Ascending aorta (tissue), 2 donors: ENCODE results near the gene DDX25. TPM values are rescaled to one million over a fixed set of nuclear protein-coding genes. Genes with fewer than 3 reads are reported as not detected.

Source experiments
- DNase-seq, 2 donors: peaks; one replicate each; pipeline ENCODE4 v3.0.0-alpha.2; 2019; ENCODE audit warnings: low spot score in 2 of 2
- H3K27ac ChIP-seq, 2 donors: fragments of 200-600 bp; sonication (generic); one replicate each; pipeline ENCODE4 v1.5.1; 2016 to 2017; ENCODE audit warnings: mild to moderate bottlenecking in 1 of 2
- H3K27me3 ChIP-seq: fragments of 200-600 bp; sonication (generic); one replicate; pipeline ENCODE4 v1.5.1; 2017
- H3K36me3 ChIP-seq, 2 donors: fragments of 200-600 bp; sonication (generic); one replicate each; pipeline ENCODE4 v1.5.1; 2016
- H3K4me1 ChIP-seq, 2 donors: fragments of 200-600 bp; sonication (generic); one replicate each; pipeline ENCODE4 v1.5.1; 2016 to 2017; ENCODE audit warnings: mild to moderate bottlenecking in 1 of 2
- H3K4me3 ChIP-seq, 2 donors: fragments of 200-600 bp; sonication (generic); one replicate each; pipeline ENCODE4 v1.5.1; 2016 to 2017; ENCODE audit warnings: mild to moderate bottlenecking in 1 of 2
- H3K9me3 ChIP-seq, 2 donors: fragments of 200-600 bp; sonication (generic); one replicate each; pipeline ENCODE4 v1.5.1; 2016
- intact Hi-C: fragments of 100-400 bp; cut with DNase I; formaldehyde crosslinking; loops from one replicate; pipeline ENCODE4 v1.15.1; 2023
- total RNA-seq: library from RNA; depleted of rRNA; stranded (reverse); fragments of >200 nt; gene quantifications from one replicate; pipeline ENCODE4 v1.1.0, GENCODE V29; 2016
- TF ChIP-seq, protein P1 (sequence below), 3 experiments: fragments of 200-600 bp in 2 of 3; fragments of 450-650 bp in 1 of 3; sonication (generic) in 2 of 3; IDR thresholded peaks; one replicate each; pipeline ENCODE4 v1.5.1; 2016 to 2019; ENCODE audit warnings: antibody characterized with exemption in 3 of 3, mild to moderate bottlenecking in 1 of 3, moderate library complexity in 1 of 3

DDX25 gene
- total RNA-seq, 1 donor from 2014 or later = not detected

DNA sequence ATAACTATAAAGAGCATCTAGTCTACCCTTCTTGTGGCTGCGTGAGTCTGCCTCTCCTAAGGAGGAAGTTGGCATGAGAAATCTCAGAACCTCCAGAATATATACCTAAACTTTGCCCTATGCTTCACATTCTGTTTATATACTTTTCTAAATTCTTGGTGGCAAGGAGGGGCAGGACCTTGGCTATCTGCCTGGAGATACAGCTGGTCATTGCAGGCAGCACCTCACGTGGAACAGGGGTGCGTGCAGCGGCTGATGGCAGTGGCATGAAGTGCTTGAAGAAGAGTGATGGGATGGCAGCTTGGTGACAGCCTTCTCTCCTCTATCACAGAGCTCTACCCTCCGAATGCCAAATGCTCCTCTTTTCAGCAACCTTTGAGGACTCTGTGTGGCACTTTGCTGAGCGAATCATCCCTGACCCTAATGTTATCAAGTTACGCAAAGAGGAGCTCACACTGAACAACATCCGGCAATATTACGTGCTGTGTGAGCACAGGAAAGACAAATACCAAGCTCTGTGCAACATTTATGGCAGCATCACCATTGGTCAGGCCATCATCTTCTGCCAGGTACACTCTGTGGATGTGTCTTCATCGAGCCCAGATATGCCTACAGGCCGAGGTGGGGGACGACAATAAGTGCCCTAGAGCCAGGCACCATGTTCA, 12.5 kb downstream of the DDX25 start:
- H3K27ac ChIP-seq = no peak overlapping the region
- no peaks in the 10 kb centered on the region for H3K4me1 ChIP-seq
- DNase-seq = no peak
- TF ChIP-seq, protein P1, sequence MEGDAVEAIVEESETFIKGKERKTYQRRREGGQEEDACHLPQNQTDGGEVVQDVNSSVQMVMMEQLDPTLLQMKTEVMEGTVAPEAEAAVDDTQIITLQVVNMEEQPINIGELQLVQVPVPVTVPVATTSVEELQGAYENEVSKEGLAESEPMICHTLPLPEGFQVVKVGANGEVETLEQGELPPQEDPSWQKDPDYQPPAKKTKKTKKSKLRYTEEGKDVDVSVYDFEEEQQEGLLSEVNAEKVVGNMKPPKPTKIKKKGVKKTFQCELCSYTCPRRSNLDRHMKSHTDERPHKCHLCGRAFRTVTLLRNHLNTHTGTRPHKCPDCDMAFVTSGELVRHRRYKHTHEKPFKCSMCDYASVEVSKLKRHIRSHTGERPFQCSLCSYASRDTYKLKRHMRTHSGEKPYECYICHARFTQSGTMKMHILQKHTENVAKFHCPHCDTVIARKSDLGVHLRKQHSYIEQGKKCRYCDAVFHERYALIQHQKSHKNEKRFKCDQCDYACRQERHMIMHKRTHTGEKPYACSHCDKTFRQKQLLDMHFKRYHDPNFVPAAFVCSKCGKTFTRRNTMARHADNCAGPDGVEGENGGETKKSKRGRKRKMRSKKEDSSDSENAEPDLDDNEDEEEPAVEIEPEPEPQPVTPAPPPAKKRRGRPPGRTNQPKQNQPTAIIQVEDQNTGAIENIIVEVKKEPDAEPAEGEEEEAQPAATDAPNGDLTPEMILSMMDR (IDR thresholded peaks at IDR 0.05) = no peak
- H3K9me3 ChIP-seq = no peaks in the 10 kb centered on the region
- H3K4me3 ChIP-seq = no peak overlapping the region
- H3K27me3 ChIP-seq = no peaks in the 10 kb centered on the region
- intact Hi-C loops = no loop called here
- no peaks in the 10 kb centered on the region for H3K36me3 ChIP-seq

DNA sequence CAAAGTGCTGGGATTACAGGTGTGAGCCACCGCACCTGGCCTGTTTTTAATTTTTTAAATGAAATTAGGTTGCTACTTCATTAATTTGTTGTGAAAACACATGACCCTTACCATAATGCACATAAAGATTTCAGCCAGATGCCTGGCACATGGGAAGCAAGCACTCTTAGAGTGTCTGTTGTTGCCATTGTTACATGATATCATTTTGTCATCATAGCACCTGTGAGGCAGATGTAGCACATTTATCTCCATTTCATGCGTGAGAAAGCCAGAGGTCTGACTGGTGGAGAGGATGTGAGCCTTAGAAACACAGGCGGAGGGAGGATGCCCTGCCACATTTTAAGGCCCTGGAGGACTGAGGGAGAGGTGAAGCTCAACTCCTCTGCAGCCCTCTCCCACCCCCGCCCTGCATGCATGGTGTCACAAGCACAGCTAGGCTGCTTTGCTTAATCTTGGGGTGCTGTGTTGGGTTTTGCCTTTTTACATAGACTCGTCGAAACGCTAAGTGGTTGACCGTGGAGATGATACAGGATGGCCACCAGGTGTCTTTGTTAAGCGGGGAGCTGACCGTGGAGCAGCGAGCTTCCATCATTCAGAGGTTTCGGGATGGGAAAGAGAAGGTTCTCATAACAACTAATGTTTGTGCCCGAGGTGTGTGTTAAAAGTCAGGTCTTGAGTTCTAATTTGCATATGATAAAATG, 14.0 kb downstream of the DDX25 start:
- Histone ChIP-seq H3K4me1 (no peaks in the 10 kb centered on the region), H3K27ac (no peak overlapping the region), H3K27me3 (no peaks in the 10 kb centered on the region), H3K36me3 (no peaks in the 10 kb centered on the region), H3K9me3 (no peaks in the 10 kb centered on the region), H3K4me3 (no peak overlapping the region)
- intact Hi-C loops = no loop called here
- DNase-seq = no peak
- TF ChIP-seq, protein P1 (IDR thresholded peaks at IDR 0.05) = no peak

DNA sequence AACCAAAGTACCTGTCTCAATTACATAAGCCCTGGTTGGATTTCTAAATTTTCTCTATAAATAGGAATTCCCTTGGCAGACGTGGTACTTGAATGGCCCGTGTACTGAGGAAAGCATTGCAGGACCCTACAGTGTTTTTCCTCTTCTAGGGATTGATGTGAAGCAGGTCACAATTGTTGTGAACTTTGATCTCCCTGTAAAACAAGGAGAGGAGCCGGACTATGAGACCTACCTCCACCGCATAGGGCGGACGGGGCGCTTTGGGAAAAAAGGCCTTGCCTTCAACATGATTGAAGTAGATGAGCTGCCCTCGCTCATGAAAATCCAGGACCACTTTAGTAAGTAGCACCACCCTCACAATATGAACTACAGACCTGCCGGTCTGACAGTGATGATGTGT, 16.7 kb downstream of the DDX25 start:
- TF ChIP-seq, protein P1 (IDR thresholded peaks at IDR 0.05) = no peak
- intact Hi-C loops = no loop called here

DNA sequence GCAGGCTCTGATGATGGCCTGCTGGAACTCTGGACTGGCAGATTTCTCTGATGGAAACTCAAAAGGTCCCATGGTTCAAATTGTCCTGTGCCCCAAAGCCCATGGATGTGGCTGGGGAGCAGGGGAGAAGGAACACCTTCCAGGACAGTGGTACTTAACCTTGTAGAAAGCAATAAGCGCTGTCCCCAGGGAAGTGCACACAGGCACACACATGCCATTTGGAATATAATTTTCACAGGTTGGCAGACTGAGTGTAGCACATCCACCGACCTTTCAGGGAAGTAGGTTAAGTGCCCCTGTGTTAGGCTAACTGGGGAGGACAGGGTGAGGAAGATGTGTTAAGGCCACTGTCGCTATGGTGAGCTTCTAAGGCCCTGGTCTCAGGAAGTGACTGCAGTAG, 17.8 kb downstream of the DDX25 start:
- no peak overlapping the region for H3K27ac ChIP-seq
- no peak for DNase-seq
- no peaks in the 10 kb centered on the region for H3K4me1 ChIP-seq
- H3K9me3 ChIP-seq = no peaks in the 10 kb centered on the region
- H3K36me3 ChIP-seq = no peaks in the 10 kb centered on the region
- intact Hi-C loops = no loop called here
- H3K27me3 ChIP-seq = no peaks in the 10 kb centered on the region
- TF ChIP-seq, protein P1 (IDR thresholded peaks at IDR 0.05) = no peak
- no peak overlapping the region for H3K4me3 ChIP-seq

More for the DNA sequence above, 16.7 kb downstream of the DDX25 start:
- no peak overlapping the region for H3K27ac ChIP-seq
- no peak overlapping the region for H3K4me3 ChIP-seq
- no peak for DNase-seq
- no peaks in the 10 kb centered on the region for H3K9me3 ChIP-seq
- H3K4me1 ChIP-seq = no peaks in the 10 kb centered on the region
- H3K27me3 ChIP-seq = no peaks in the 10 kb centered on the region
- no peaks in the 10 kb centered on the region for H3K36me3 ChIP-seq

DNA sequence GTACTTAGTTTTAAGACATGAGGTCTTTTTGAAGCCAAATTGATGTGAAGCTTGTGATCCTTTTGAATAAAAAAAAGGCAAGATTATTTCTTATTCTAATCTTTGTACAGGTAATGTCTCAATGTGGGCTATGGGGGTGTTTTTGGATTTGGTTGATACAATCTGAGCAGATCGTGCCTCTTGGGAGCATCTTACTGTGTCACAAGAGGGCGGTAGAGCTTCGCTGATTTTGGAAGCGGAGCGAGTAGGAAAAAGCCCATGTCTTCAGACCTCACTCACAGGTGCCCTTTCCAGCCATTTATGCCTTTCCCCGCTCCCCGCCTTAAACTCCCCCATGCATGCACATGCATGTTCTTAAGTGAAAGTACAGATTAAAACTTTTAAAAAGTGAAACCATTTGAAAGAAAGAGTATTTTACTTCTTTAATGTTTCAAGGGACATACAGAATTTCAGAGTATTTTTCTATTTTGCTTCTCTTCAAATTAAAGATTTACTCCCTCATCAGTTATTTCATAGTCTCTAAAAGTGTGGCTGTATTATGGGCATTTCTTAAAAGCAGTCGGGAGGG, 18.8 kb downstream of the DDX25 start:
- no peaks in the 10 kb centered on the region for H3K4me1 ChIP-seq
- H3K27ac ChIP-seq = no peak overlapping the region
- H3K4me3 ChIP-seq = no peak overlapping the region
- H3K27me3 ChIP-seq = no peaks in the 10 kb centered on the region
- no peaks in the 10 kb centered on the region for H3K9me3 ChIP-seq
- TF ChIP-seq, protein P1 (IDR thresholded peaks at IDR 0.05) = peak; percentile 71 to 81 (median 76)
- no peaks in the 10 kb centered on the region for H3K36me3 ChIP-seq
- no peak for DNase-seq
- intact Hi-C loops = loop anchor here (1.0 kb wide), 1 partner anchor 271 kb away; no protein-coding TSS in a partner anchor
